Stimulated activated CD4-positive, alpha-beta T cell treated with anti-CD3 and anti-CD28 coated beads, Interleukin-4, amount 100 ng/mL, for 48 hours (primary cell): Measurements from ENCODE around the gene SLC66A3.

Source experiments
- DNase-seq, 2 donors: peaks; one replicate each; pipeline ENCODE4 v3.0.0-alpha.2; 2020; ENCODE audit warnings: low read depth in 2 of 2

Gene SLC66A3

GRCh38 chr2:11213975-11214374, 58.7 kb downstream of the SLC66A3 start:
- no peak for DNase-seq

DNA sequence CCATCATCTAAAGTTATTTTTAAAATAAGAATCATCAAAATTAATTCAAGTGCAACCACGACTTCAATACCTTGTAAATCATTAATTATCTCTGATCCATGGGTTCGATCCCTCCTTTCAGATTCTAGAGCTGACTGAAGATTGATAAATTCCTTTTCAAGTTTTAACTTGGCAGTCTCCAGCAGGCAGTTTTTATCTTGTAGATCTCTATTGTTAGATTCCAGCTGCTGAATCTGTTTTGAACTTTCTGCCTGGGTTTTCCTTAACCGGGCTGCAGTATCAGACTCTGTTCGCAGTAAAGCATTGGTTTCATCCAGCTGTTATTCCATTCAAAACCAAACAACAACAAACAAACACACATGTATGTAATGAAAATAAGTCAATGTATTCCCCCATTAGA, 59.5 kb downstream of the SLC66A3 start:
- DNase-seq: no peak

GRCh38 chr2:11215407-11215806, 60.1 kb downstream of the SLC66A3 start:
- no peak for DNase-seq

GRCh38 chr2:11220445-11220844, 65.2 kb downstream of the SLC66A3 start:
- no peak for DNase-seq

- DNase-seq: no peak
Observed at GRCh38 chr2:11222845-11223244, 67.6 kb downstream of the SLC66A3 start.

DNA sequence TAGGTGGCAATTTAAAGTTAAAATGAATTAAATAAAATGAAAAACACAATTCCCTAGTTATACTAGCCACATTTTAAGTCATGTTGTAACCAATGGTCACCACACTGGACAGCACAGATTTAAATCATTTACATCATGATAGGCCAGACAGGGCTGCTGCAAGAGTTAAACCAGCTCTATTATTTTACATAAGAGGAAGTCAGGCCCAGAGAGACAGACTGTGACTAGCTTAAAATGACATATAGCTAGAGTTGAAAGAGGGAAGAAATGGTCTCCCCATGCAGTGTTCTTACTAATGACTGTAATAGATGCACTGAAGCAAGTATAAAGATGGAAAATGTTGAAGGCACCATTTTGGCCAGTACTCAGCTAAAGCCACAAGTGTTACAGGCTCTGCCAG, 69.6 kb downstream of the SLC66A3 start:
- no peak for DNase-seq

- DNase-seq: no peak
Observed at GRCh38 chr2:11227595-11227994, 72.3 kb downstream of the SLC66A3 start.
